Measurements from ENCODE around the gene CCDC192.

- TF ChIP-seq POU2F2 (IDR thresholded peaks at IDR 0.05; ENCODE audit: low read depth, low read length), result no peak
- TF ChIP-seq TAF1 (IDR thresholded peaks at IDR 0.05; ENCODE audit: low read depth, low read length), result no peak
- no peak for TF ChIP-seq SPI1 (IDR thresholded peaks at IDR 0.05; ENCODE audit: low read depth, low read length)
- no peak for TF ChIP-seq POLR2A (IDR thresholded peaks at IDR 0.05; ENCODE audit: low read depth, low read length)
- TF ChIP-seq POLR2AphosphoS5 (IDR thresholded peaks at IDR 0.05; ENCODE audit: low read depth, low read length), result no peak
- no peak for TF ChIP-seq PAX5 (IDR thresholded peaks at IDR 0.05; ENCODE audit: insufficient read depth, low read length, severe bottlenecking)
Measured at GRCh38 chr5:127805448-127805847, 102.3 kb downstream of the CCDC192 start.
